NCI-H345 (cell line): ENCODE data around the gene VPS13C.

Experiments used
- DNase-seq: peaks from one replicate; lab custom pipeline; 2025; lab: John Stamatoyannopoulos, UW

The VPS13C gene

GRCh38 chr15:61856295-61856694 is 204.0 kb downstream of the VPS13C start:
- DNase-seq, result no peak

GRCh38 chr15:61853195-61853594 is 207.1 kb downstream of the VPS13C start:
- no peak for DNase-seq

- DNase-seq, result no peak
Observed at GRCh38 chr15:61851955-61852354, 208.3 kb downstream of the VPS13C start.

- no peak for DNase-seq
Observed at GRCh38 chr15:61849447-61849846, 210.8 kb downstream of the VPS13C start.

- no peak for DNase-seq
Observed at GRCh38 chr15:61841466-61841865, 218.8 kb downstream of the VPS13C start.

GRCh38 chr15:61840090-61840489 is 220.2 kb downstream of the VPS13C start:
- DNase-seq, result no peak

GRCh38 chr15:61839546-61839945 is 220.7 kb downstream of the VPS13C start:
- DNase-seq, result no peak

GRCh38 chr15:61835496-61836106 is 224.6 kb downstream of the VPS13C start:
- DNase-seq, result peak; percentile 59

GRCh38 chr15:61835029-61835428 is 225.2 kb downstream of the VPS13C start:
- DNase-seq, result no peak

GRCh38 chr15:61834076-61834697 is 226.1 kb downstream of the VPS13C start:
- peak; percentile 73 for DNase-seq

- DNase-seq, result no peak
Observed at GRCh38 chr15:61832223-61832622, 228.0 kb downstream of the VPS13C start.

GRCh38 chr15:61831505-61831921 is 228.7 kb downstream of the VPS13C start:
- DNase-seq, result no peak

GRCh38 chr15:61830536-61831330 is 229.5 kb downstream of the VPS13C start:
- no peak for DNase-seq

- DNase-seq, result no peak
Observed at GRCh38 chr15:61829514-61829889, 230.7 kb downstream of the VPS13C start.

- DNase-seq, result no peak
Observed at GRCh38 chr15:61828860-61829513, 231.3 kb downstream of the VPS13C start.

GRCh38 chr15:61828008-61828407 is 232.2 kb downstream of the VPS13C start:
- no peak for DNase-seq

- no peak for DNase-seq
Observed at GRCh38 chr15:61827131-61827530, 233.1 kb downstream of the VPS13C start.

GRCh38 chr15:61824291-61824690 is 236.0 kb downstream of the VPS13C start:
- no peak for DNase-seq

- DNase-seq, result no peak
Observed at GRCh38 chr15:61822511-61822910, 237.7 kb downstream of the VPS13C start.

- DNase-seq, result no peak
Observed at GRCh38 chr15:61820951-61821350, 239.3 kb downstream of the VPS13C start.

GRCh38 chr15:61820212-61820611 is 240.0 kb downstream of the VPS13C start:
- no peak for DNase-seq

GRCh38 chr15:61819386-61819785 is 240.9 kb downstream of the VPS13C start:
- DNase-seq, result no peak

- no peak for DNase-seq
Observed at GRCh38 chr15:61818801-61819200, 241.4 kb downstream of the VPS13C start.
